Measurements from ENCODE around the gene JPT2.

DNA sequence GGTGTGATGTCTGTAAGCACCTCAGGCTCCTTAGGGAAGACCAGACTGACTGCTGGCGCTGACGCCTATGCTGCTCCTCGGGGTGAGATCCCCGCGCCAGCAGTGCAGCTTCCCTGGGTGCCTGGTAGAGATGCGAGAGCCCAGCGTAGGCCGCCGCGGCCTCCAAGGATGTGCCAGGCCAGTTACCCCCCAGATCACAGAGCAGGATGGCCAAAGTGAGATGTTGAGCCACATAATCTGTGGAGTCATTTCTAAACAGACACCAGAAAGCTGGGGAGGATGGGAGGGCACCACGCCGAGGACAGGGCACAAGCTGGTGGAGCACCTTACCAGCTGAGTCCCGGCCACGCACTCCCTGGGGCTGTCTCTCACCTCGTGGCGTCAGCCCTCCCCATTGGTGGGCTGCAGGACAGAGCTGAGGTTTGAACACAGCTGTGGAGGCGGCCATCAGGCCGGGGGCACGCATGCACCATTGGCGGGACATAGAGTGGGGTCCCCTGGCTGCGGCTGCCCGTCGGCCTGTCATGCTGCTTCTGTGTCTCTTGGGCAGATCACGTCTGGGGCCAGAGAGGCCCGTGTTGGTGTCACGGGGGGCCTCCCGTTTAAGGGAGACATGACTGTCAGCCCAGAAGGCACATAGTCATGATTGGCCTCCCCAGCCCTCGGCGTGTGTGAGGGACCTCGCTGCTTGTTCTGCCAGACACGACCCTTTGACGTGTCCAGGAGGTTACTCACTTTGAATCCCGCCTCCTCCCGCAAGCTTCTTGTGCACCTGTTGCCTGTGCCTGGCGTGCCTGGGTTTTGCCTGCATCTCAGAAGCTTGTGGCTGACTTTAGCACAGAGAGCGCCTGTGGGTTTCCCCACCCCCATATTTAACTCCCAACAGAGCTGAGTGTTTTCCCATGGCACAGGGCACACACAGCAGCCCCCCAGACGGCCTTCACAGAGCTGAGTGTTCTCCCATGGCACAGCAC, 49.9 kb downstream of the JPT2 start:
- TF ChIP-seq, protein P1, sequence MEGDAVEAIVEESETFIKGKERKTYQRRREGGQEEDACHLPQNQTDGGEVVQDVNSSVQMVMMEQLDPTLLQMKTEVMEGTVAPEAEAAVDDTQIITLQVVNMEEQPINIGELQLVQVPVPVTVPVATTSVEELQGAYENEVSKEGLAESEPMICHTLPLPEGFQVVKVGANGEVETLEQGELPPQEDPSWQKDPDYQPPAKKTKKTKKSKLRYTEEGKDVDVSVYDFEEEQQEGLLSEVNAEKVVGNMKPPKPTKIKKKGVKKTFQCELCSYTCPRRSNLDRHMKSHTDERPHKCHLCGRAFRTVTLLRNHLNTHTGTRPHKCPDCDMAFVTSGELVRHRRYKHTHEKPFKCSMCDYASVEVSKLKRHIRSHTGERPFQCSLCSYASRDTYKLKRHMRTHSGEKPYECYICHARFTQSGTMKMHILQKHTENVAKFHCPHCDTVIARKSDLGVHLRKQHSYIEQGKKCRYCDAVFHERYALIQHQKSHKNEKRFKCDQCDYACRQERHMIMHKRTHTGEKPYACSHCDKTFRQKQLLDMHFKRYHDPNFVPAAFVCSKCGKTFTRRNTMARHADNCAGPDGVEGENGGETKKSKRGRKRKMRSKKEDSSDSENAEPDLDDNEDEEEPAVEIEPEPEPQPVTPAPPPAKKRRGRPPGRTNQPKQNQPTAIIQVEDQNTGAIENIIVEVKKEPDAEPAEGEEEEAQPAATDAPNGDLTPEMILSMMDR (IDR thresholded peaks at IDR 0.05): no peak
- TF ChIP-seq POLR2A (IDR thresholded peaks at IDR 0.05): no peak

All from adrenal gland (tissue), 5 donors.